Trophoblast cell (in vitro differentiated cells and primary cell): Measurements from ENCODE around the gene IFNG.

Experiments
- DNase-seq, 2 donors: peaks; one replicate each; pipeline ENCODE4 v3.0.0-alpha.2; 2016
- H2AFZ ChIP-seq: 2 replicates; pipeline ENCODE4 v1.6.1; 2013; ENCODE audit warnings: low read length, moderate library complexity, mild to moderate bottlenecking; ENCODE audit not compliant: insufficient read depth, poor library complexity
- H2AK5ac ChIP-seq: 2 replicates; pipeline ENCODE4 v1.6.1; 2013; ENCODE audit warnings: mild to moderate bottlenecking, low read length
- H2BK120ac ChIP-seq: 2 replicates; pipeline ENCODE4 v1.6.1; 2013; ENCODE audit warnings: low read length, mild to moderate bottlenecking, moderate library complexity; ENCODE audit not compliant: insufficient read depth, poor library complexity
- H2BK12ac ChIP-seq: 2 replicates; pipeline ENCODE4 v1.6.1; 2013; ENCODE audit warnings: mild to moderate bottlenecking, low read length, moderate library complexity
- H2BK5ac ChIP-seq: 2 replicates; pipeline ENCODE4 v1.6.1; 2013; ENCODE audit warnings: low read length, low read depth, moderate library complexity, mild to moderate bottlenecking; ENCODE audit not compliant: poor library complexity
- H3K14ac ChIP-seq: 2 replicates; pipeline ENCODE4 v1.6.1; 2013; ENCODE audit warnings: mild to moderate bottlenecking, low read length
- H3K18ac ChIP-seq: 2 replicates; pipeline ENCODE4 v1.6.1; 2013; ENCODE audit warnings: mild to moderate bottlenecking, low read length
- H3K23ac ChIP-seq: 2 replicates; pipeline ENCODE4 v1.6.1; 2013; ENCODE audit warnings: low read length
- H3K27ac ChIP-seq: 2 replicates; pipeline ENCODE4 v1.5.1; 2013; ENCODE audit warnings: low read depth, mild to moderate bottlenecking, inconsistent platforms, low read length, moderate library complexity
- H3K27me3 ChIP-seq: 2 replicates; pipeline ENCODE4 v1.6.1; 2013; ENCODE audit warnings: inconsistent platforms, mild to moderate bottlenecking, low read length, moderate library complexity; ENCODE audit not compliant: insufficient read depth
- H3K36me3 ChIP-seq, 2 experiments: 1 replicate in 1 of 2; 2 replicates in 1 of 2; pipeline ENCODE4 v1.6.1; 2013; ENCODE audit warnings: low read length in 2 of 2, mild to moderate bottlenecking in 2 of 2, moderate library complexity in 1 of 2; ENCODE audit not compliant: insufficient read depth in 2 of 2, control insufficient read depth in 1 of 2
- H3K4ac ChIP-seq: 2 replicates; pipeline ENCODE4 v1.6.1; 2013; ENCODE audit warnings: low read depth, mild to moderate bottlenecking, low read length, moderate library complexity
- H3K4me1 ChIP-seq, 2 experiments: 1 replicate in 1 of 2; 2 replicates in 1 of 2; pipeline ENCODE4 v1.6.1; 2013; ENCODE audit warnings: low read length in 2 of 2, mild to moderate bottlenecking in 2 of 2, moderate library complexity in 1 of 2; ENCODE audit not compliant: insufficient read depth in 2 of 2, control insufficient read depth in 1 of 2
- H3K4me2 ChIP-seq: 2 replicates; pipeline ENCODE4 v1.6.1; 2013; ENCODE audit warnings: inconsistent platforms, mild to moderate bottlenecking, low read length, moderate library complexity
- H3K4me3 ChIP-seq: 2 replicates; pipeline ENCODE4 v1.5.1; 2013; ENCODE audit warnings: mild to moderate bottlenecking, low read depth, low read length, inconsistent platforms
- H3K79me1 ChIP-seq: one replicate; pipeline ENCODE4 v1.6.1; 2013; ENCODE audit warnings: low read length
- H3K79me2 ChIP-seq: 2 replicates; pipeline ENCODE4 v1.6.1; 2013; ENCODE audit warnings: low read length, mild to moderate bottlenecking; ENCODE audit not compliant: control insufficient read depth, insufficient read depth, poor library complexity
- H3K9ac ChIP-seq: 2 replicates; pipeline ENCODE4 v1.6.1; 2013; ENCODE audit warnings: mild to moderate bottlenecking, low read length
- H3K9me3 ChIP-seq: 2 replicates; pipeline ENCODE4 v1.6.1; 2013; ENCODE audit warnings: low read depth, mild to moderate bottlenecking, control low read depth, inconsistent platforms, low read length; ENCODE audit not compliant: insufficient read depth
- H4K12ac ChIP-seq: 2 replicates; pipeline ENCODE4 v1.6.1; 2013; ENCODE audit warnings: low read depth, mild to moderate bottlenecking, low read length, moderate library complexity
- H4K8ac ChIP-seq: 2 replicates; pipeline ENCODE4 v1.6.1; 2013; ENCODE audit warnings: low read depth, mild to moderate bottlenecking, low read length, moderate library complexity
- H4K91ac ChIP-seq: one replicate; pipeline ENCODE4 v1.6.1; 2013; ENCODE audit warnings: low read depth, mild to moderate bottlenecking, low read length, moderate library complexity
- WGBS: extraction: QIAGEN DNeasy Blood & Tissue Kit; methylation state at CpG from one replicate; pipeline ENCODE4 v1.1.7; 2013; ENCODE audit warnings: missing lambda C conversion rate; ENCODE audit not compliant: insufficient read length, insufficient coverage; ENCODE audit errors: extremely low coverage; 5-methylcytosine and 5-hydroxymethylcytosine counted together

IFNG gene

GRCh38 chr12:68169213-68169889, 9.8 kb upstream of the IFNG start:
- no peak overlapping the region for H3K9ac ChIP-seq
- H3K4ac ChIP-seq: no peak overlapping the region
- H3K14ac ChIP-seq: no peak overlapping the region
- H3K18ac ChIP-seq: no peak overlapping the region
- no peak overlapping the region for H4K91ac ChIP-seq
- no peak overlapping the region for H2BK5ac ChIP-seq
- H2BK120ac ChIP-seq: no peak overlapping the region
- DNase-seq: no peak
- no peak overlapping the region for H3K4me3 ChIP-seq
- no peaks in the 10 kb centered on the region for H3K9me3 ChIP-seq
- H3K27me3 ChIP-seq: no peaks in the 10 kb centered on the region
- no peak overlapping the region for H3K27ac ChIP-seq
- H3K4me2 ChIP-seq: no peak overlapping the region
- H2BK12ac ChIP-seq: no peak overlapping the region
- no CpG with 5 or more reads among the region's 1 CpG for WGBS
- H2AFZ ChIP-seq: no peak overlapping the region
- no peak overlapping the region for H4K8ac ChIP-seq
- H4K12ac ChIP-seq: no peak overlapping the region
- no peaks in the 10 kb centered on the region for H3K79me2 ChIP-seq
- no peaks in the 10 kb centered on the region for H3K36me3 ChIP-seq
- no peaks in the 10 kb centered on the region for H3K79me1 ChIP-seq
- H3K4me1 ChIP-seq: no peaks in the 10 kb centered on the region
- H2AK5ac ChIP-seq: no peak overlapping the region
- no peak overlapping the region for H3K23ac ChIP-seq

- Histone ChIP-seq H4K91ac (no peak overlapping the region), H3K79me1 (no peaks in the 10 kb centered on the region), H4K8ac (no peak overlapping the region), H2AK5ac (no peak overlapping the region), H3K9ac (no peak overlapping the region), H3K4me3 (no peak overlapping the region), H3K4me1 (no peaks in the 10 kb centered on the region), H3K27me3 (no peaks in the 10 kb centered on the region), H3K36me3 (no peaks in the 10 kb centered on the region), H3K4ac (no peak overlapping the region), H2BK12ac (no peak overlapping the region), H3K23ac (no peak overlapping the region), H3K4me2 (no peak overlapping the region), H3K18ac (no peak overlapping the region), H3K14ac (no peak overlapping the region), H4K12ac (no peak overlapping the region), H3K79me2 (no peaks in the 10 kb centered on the region), H3K9me3 (no peaks in the 10 kb centered on the region), H2BK5ac (no peak overlapping the region), H2AFZ (no peak overlapping the region), H3K27ac (no peak overlapping the region), H2BK120ac (no peak overlapping the region)
- no CpG with 5 or more reads among the region's 5 CpGs for WGBS
- no peak for DNase-seq
Measured at GRCh38 chr12:68166317-68166831, 6.8 kb upstream of the IFNG start.

GRCh38 chr12:68163560-68164081, 4.1 kb upstream of the IFNG start:
- H3K79me2 ChIP-seq: no peaks in the 10 kb centered on the region

GRCh38 chr12:68162374-68162773, 2.8 kb upstream of the IFNG start:
- Histone ChIP-seq H3K4me3 (no peak overlapping the region), H3K4me1 (no peaks in the 10 kb centered on the region), H3K79me2 (no peaks in the 10 kb centered on the region), H3K27ac (no peak overlapping the region), H3K18ac (no peak overlapping the region), H3K36me3 (no peaks in the 10 kb centered on the region), H4K91ac (no peak overlapping the region), H2BK120ac (no peak overlapping the region), H2AFZ (no peak overlapping the region), H2BK5ac (no peak overlapping the region), H3K4me2 (no peak overlapping the region), H4K8ac (no peak overlapping the region), H3K4ac (no peak overlapping the region), H3K9ac (no peak overlapping the region), H3K23ac (no peak overlapping the region), H3K14ac (no peak overlapping the region), H2BK12ac (no peak overlapping the region), H3K9me3 (no peaks in the 10 kb centered on the region), H3K79me1 (no peaks in the 10 kb centered on the region), H3K27me3 (no peaks in the 10 kb centered on the region), H2AK5ac (no peak overlapping the region), H4K12ac (no peak overlapping the region)
- peak; percentile 43 to 81 for DNase-seq
- WGBS: no CpG with 5 or more reads among the region's 2 CpGs

More at GRCh38 chr12:68163560-68164081, 4.1 kb upstream of the IFNG start:
- Histone ChIP-seq H3K4me3 (no peak overlapping the region), H2BK5ac (no peak overlapping the region), H2AFZ (no peak overlapping the region), H2BK120ac (no peak overlapping the region), H4K8ac (no peak overlapping the region), H3K9me3 (no peaks in the 10 kb centered on the region), H3K79me1 (no peaks in the 10 kb centered on the region), H3K4me2 (no peak overlapping the region), H3K36me3 (no peaks in the 10 kb centered on the region), H4K91ac (no peak overlapping the region), H3K14ac (no peak overlapping the region), H3K4me1 (no peaks in the 10 kb centered on the region), H3K18ac (no peak overlapping the region), H3K27ac (no peak overlapping the region), H3K27me3 (no peaks in the 10 kb centered on the region), H2AK5ac (no peak overlapping the region), H3K4ac (no peak overlapping the region), H3K23ac (no peak overlapping the region), H4K12ac (no peak overlapping the region), H3K9ac (no peak overlapping the region), H2BK12ac (no peak overlapping the region)
- WGBS: no CpG with 5 or more reads among the region's 4 CpGs
- DNase-seq: no peak
